Measurements from ENCODE around the gene C6orf52. TPM values are rescaled to one million over a fixed set of nuclear protein-coding genes. Genes with fewer than 3 reads are reported as not detected.

Gene C6orf52
- polyA plus RNA-seq, 3 donors from 2014 or later = 3.1 to 3.3 TPM; not detected in 1

- Mint-ChIP-seq H3K4me3 (peak overlapping the region in 1 of 5 donors; percentile 33), H3K27ac (no peak overlapping the region), H3K4me1 (peaks cover 9 to 13% of the 10 kb centered on the region in 2 donors), H3K9me3 (no peaks in the 10 kb centered on the region), H3K27me3 (ENCODE audit: low read depth in 3 of 3) (peaks cover 0 to 9% (median 7%) of the 10 kb centered on the region in 3 donors), H3K36me3 (peaks cover 0 to 4% (median 0%) of the 10 kb centered on the region in 3 donors)
- DNase-seq = no peak
These were observed 34.6 kb downstream of the C6orf52 start for GRCh38 chr6:10659699-10660348.

- Mint-ChIP-seq H3K4me1 (peaks cover 9 to 14% of the 10 kb centered on the region in 2 donors), H3K27ac (no peak overlapping the region), H3K27me3 (ENCODE audit: low read depth in 3 of 3) (peaks cover 0 to 9% (median 7%) of the 10 kb centered on the region in 3 donors), H3K36me3 (peaks cover 0 to 4% (median 0%) of the 10 kb centered on the region in 3 donors), H3K9me3 (no peaks in the 10 kb centered on the region), H3K4me3 (peak overlapping the region in 3 of 5 donors; percentile 15 to 53 (median 18))
- no peak for DNase-seq
These were observed 35.3 kb downstream of the C6orf52 start for GRCh38 chr6:10658910-10659698.

DNA sequence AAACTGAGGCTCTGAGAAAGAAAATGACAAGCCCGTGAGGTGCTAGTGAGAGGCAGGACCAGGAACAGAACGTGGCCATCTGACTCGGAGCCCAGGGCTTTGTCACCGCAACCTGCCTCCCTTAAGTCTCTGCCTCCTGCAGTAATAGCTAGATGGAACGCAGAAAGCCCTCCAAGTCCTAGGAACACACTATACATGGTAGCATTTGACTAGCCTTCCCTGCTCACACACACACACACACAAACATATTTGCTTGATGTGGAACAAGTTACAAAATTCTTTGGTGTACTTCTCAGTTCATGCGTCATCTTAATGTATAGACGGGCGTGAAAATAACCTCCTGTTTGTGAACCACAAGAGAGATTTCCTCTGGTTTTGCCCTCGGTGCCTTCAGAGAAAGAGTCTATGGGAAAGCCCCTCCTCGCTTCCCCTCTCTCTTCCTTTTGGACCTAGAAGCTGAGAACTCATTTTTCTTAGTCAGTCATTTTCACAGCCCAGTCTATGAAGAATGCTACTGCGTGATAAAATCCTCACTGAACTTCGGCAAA is 38.8 kb downstream of the C6orf52 start:
- H3K27me3 Mint-ChIP-seq (ENCODE audit: low read depth in 3 of 3) = peaks cover 3 to 9% (median 8%) of the 10 kb centered on the region in 3 donors
- peaks cover 9 to 14% of the 10 kb centered on the region in 2 donors for H3K4me1 Mint-ChIP-seq
- H3K27ac Mint-ChIP-seq = peak overlapping the region in 1 of 6 donors; percentile 17
- no peaks in the 10 kb centered on the region for H3K9me3 Mint-ChIP-seq
- DNase-seq = peak in 2 of 3 donors; percentile 12 to 13
- H3K36me3 Mint-ChIP-seq = peaks cover 0 to 4% (median 0%) of the 10 kb centered on the region in 3 donors
- H3K4me3 Mint-ChIP-seq = peak overlapping the region in 2 of 5 donors; percentile 19 to 38

DNA sequence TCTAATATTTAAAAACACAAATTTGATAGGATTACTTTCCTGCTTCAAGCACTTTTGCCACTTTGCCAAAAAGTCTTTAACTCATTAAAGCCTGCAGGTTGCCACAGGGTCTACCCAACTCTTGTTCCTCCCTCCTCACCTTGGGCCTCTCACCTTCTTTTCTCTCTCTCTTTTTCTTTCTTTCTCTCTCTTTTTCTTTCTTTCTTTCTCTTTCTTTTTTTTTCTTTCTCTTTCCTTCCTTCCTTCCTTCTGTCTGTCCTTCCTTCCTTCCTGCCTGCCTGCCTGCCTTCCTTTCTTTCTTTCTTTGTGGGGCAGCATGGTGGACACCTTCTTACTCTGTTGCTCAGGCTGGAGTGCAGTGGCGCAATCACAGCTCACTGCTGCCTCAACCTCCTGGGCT is 50.2 kb downstream of the C6orf52 start:
- Mint-ChIP-seq H3K27ac (no peak overlapping the region), H3K4me1 (peaks cover 7 to 14% of the 10 kb centered on the region in 2 donors), H3K36me3 (no peaks in the 10 kb centered on the region), H3K4me3 (no peak overlapping the region), H3K27me3 (ENCODE audit: low read depth in 3 of 3) (peaks cover 4 to 6% (median 6%) of the 10 kb centered on the region in 3 donors), H3K9me3 (no peaks in the 10 kb centered on the region)
- DNase-seq = no peak

DNA sequence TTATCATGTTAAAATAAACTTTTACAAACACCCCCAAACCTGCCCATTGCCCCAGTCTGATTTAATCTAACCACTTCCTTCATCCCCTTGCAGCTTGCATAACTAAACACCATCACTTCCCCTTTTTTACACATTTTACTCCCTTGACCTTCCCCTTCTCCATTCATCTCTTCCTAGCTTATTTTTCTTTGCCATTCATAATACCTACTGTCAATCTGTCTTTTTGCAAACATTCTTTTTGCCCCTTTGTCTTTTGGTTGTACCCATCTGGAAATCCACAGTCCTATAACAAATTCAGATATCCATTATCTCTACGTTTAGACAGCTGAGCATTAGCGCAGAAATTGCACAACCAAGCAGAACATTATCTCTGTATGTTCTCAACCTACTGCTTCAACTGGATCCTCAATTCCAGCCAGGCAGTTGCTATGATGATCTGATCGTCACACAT is 51.2 kb downstream of the C6orf52 start:
- peaks cover 7 to 14% of the 10 kb centered on the region in 2 donors for H3K4me1 Mint-ChIP-seq
- H3K4me3 Mint-ChIP-seq = peak overlapping the region in 1 of 5 donors; percentile 40
- H3K27ac Mint-ChIP-seq = no peak overlapping the region

GRCh38 chr6:10641528-10641927 is 52.9 kb downstream of the C6orf52 start:
- H3K36me3 Mint-ChIP-seq = no peaks in the 10 kb centered on the region
- H3K27ac Mint-ChIP-seq = no peak overlapping the region
- peaks cover 7 to 14% of the 10 kb centered on the region in 2 donors for H3K4me1 Mint-ChIP-seq
- DNase-seq = no peak
- H3K9me3 Mint-ChIP-seq = no peaks in the 10 kb centered on the region
- no peak overlapping the region for H3K4me3 Mint-ChIP-seq
- peaks cover 5 to 9% (median 7%) of the 10 kb centered on the region in 3 donors for H3K27me3 Mint-ChIP-seq (ENCODE audit: low read depth in 3 of 3)

More for the DNA sequence above, 51.2 kb downstream of the C6orf52 start:
- Mint-ChIP-seq H3K9me3 (no peaks in the 10 kb centered on the region), H3K36me3 (no peaks in the 10 kb centered on the region), H3K27me3 (ENCODE audit: low read depth in 3 of 3) (peaks cover 5 to 9% (median 7%) of the 10 kb centered on the region in 3 donors)
- no peak for DNase-seq

DNA sequence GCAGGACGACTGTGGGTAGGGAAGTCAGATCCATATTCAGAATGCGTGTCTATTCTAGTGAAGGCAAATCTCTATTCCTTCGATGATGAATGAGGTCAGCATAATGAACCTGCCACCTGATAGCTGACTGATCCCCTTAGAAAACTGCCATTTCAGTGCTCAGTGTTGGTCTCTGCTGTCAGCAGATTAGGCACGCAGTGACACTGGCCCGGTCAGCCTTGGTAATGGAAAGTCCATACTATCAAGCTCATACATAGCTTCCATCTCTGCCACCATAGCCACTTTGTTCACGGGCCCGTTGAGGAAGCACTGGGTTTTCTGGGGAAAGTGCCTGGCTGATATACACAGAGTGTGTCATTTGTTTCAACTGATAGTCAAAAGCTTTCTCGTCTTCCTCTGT is 54.0 kb downstream of the C6orf52 start:
- H3K4me3 Mint-ChIP-seq = no peak overlapping the region

GRCh38 chr6:10633216-10633615 is 61.2 kb downstream of the C6orf52 start:
- no peak for DNase-seq
- H3K4me1 Mint-ChIP-seq = no peaks in the 10 kb centered on the region
- no peaks in the 10 kb centered on the region for H3K36me3 Mint-ChIP-seq
- peaks cover 0 to 3% (median 0%) of the 10 kb centered on the region in 6 donors for H3K9me3 Mint-ChIP-seq
- peaks cover 2% of the 10 kb centered on the region in 3 donors for H3K27me3 Mint-ChIP-seq (ENCODE audit: low read depth in 3 of 3)
- no peak overlapping the region for H3K27ac Mint-ChIP-seq
- H3K4me3 Mint-ChIP-seq = no peak overlapping the region

More for the DNA sequence above, 54.0 kb downstream of the C6orf52 start:
- Mint-ChIP-seq H3K9me3 (peaks cover 0 to 1% (median 0%) of the 10 kb centered on the region in 6 donors), H3K36me3 (no peaks in the 10 kb centered on the region), H3K4me1 (peaks cover 7 to 14% of the 10 kb centered on the region in 2 donors), H3K27me3 (ENCODE audit: low read depth in 3 of 3) (peaks cover 6 to 9% (median 7%) of the 10 kb centered on the region in 3 donors), H3K27ac (no peak overlapping the region)
- DNase-seq = no peak

DNA sequence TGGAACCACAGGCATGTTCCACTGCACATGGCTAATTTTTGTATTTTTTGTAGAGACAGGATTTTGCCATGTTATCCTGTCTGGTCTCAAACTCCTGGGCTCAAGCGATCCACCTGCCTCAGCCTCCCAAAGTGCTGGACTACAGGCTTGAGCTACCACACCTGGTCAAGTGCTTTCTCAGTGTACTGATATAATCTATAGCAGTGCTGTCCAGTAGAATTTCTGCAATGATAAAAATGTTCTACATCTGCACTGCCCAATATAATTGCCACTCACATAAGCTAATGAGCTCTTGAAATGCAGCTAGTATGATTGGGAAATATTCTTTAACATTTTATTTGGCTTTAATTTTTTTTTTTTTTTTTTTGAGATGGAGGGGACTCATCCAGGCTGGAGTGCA is 64.2 kb downstream of the C6orf52 start:
- Mint-ChIP-seq H3K36me3 (peaks cover 0 to under 1% (median 0%) of the 10 kb centered on the region in 3 donors), H3K9me3 (no peaks in the 10 kb centered on the region), H3K4me1 (peaks cover 4 to 6% of the 10 kb centered on the region in 2 donors), H3K4me3 (no peak overlapping the region), H3K27me3 (ENCODE audit: low read depth in 3 of 3) (peaks cover 0 to 5% (median 2%) of the 10 kb centered on the region in 3 donors), H3K27ac (no peak overlapping the region)
- no peak for DNase-seq

DNA sequence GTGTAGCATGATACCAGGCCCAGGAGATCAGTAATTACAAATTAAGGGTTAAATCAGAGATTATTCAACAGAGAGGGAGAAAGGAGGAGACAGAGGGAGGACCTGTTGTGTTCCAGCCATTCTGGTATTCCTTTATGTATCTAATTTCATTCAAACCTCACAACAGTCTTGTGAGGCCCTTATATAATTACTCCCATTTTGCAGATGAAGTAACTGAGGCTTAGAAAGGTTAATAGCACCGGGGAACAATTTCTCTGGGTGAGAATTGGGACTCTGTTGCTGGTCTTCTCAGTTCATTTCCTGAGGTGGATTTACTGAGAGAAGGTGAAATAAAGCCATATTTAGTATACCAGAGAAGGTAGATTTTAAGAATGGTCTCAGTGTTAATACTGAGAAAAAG is 66.6 kb downstream of the C6orf52 start:
- Mint-ChIP-seq H3K27me3 (ENCODE audit: low read depth in 3 of 3) (peaks cover 0 to 3% (median 2%) of the 10 kb centered on the region in 3 donors), H3K9me3 (no peaks in the 10 kb centered on the region), H3K36me3 (peaks cover 0 to 13% (median 5%) of the 10 kb centered on the region in 3 donors), H3K4me1 (peaks cover 4 to 9% of the 10 kb centered on the region in 2 donors), H3K27ac (no peak overlapping the region), H3K4me3 (no peak overlapping the region)
- no peak for DNase-seq

- Mint-ChIP-seq H3K4me3 (no peak overlapping the region), H3K27ac (no peak overlapping the region), H3K36me3 (peaks cover 0 to 19% (median 5%) of the 10 kb centered on the region in 3 donors)
These were observed 68.2 kb downstream of the C6orf52 start for GRCh38 chr6:10626154-10626741.

GRCh38 chr6:10624836-10625235 is 69.6 kb downstream of the C6orf52 start:
- H3K27ac Mint-ChIP-seq = no peak overlapping the region
- no peak for DNase-seq
- H3K9me3 Mint-ChIP-seq = no peaks in the 10 kb centered on the region
- peaks cover 4 to 9% of the 10 kb centered on the region in 2 donors for H3K4me1 Mint-ChIP-seq
- H3K4me3 Mint-ChIP-seq = no peak overlapping the region
- H3K27me3 Mint-ChIP-seq (ENCODE audit: low read depth in 3 of 3) = peaks cover 0 to 4% (median 0%) of the 10 kb centered on the region in 3 donors
- H3K36me3 Mint-ChIP-seq = peaks cover 0 to 22% (median 5%) of the 10 kb centered on the region in 3 donors

More at GRCh38 chr6:10626154-10626741, 68.2 kb downstream of the C6orf52 start:
- H3K9me3 Mint-ChIP-seq = no peaks in the 10 kb centered on the region
- H3K27me3 Mint-ChIP-seq (ENCODE audit: low read depth in 3 of 3) = peaks cover 0 to 3% (median 0%) of the 10 kb centered on the region in 3 donors
- peaks cover 4 to 9% of the 10 kb centered on the region in 2 donors for H3K4me1 Mint-ChIP-seq
- no peak for DNase-seq

DNA sequence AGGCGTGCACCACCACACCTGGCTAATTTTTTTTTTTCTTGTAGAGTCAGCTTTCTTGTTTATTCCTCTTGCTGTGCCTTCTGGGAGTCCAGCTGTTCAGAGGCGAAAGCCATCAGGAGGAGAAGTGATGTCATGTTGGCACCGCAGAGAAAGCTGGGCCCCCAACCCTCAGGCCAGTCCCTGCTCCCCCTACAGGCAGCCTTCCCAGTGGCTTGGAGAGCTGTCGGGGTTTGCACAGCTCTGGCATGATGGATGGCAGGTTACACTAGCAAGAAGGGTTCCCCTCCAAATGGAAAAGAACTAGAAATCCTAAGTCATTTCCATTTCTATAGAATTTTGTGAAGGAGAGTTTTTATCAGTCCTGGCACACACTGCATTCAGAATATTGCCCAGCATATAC is 72.6 kb downstream of the C6orf52 start:
- Mint-ChIP-seq H3K27ac (no peak overlapping the region), H3K9me3 (no peaks in the 10 kb centered on the region), H3K27me3 (ENCODE audit: low read depth in 3 of 3) (peaks cover 0 to 4% (median 0%) of the 10 kb centered on the region in 3 donors), H3K4me1 (peaks cover 4 to 14% of the 10 kb centered on the region in 2 donors), H3K4me3 (no peak overlapping the region), H3K36me3 (peaks cover 0 to 22% (median 5%) of the 10 kb centered on the region in 3 donors)
- no peak for DNase-seq
